Brain microvascular endothelial cell (primary cell): ENCODE measurements around the gene RALGAPA2.

Source experiments
- DNase-seq: peaks from one replicate; pipeline ENCODE4 v3.0.0-alpha.2; 2020
- H3K27ac ChIP-seq: fragments of 250-450 bp; sonication (Bioruptor Pico); 2 replicates; pipeline ENCODE4 v1.5.1; 2020; ENCODE audit warnings: mild to moderate bottlenecking, moderate library complexity
- H3K27me3 ChIP-seq: fragments of 250-450 bp; sonication (Bioruptor Pico); replicated peaks from 2 replicates; pipeline ENCODE4 v1.5.1; 2020; ENCODE audit warnings: mild to moderate bottlenecking
- H3K36me3 ChIP-seq: fragments of 250-450 bp; sonication (Bioruptor Pico); replicated peaks from 2 replicates; pipeline ENCODE4 v1.5.1; 2020; ENCODE audit warnings: mild to moderate bottlenecking
- H3K4me3 ChIP-seq: 2 replicates; pipeline ENCODE4 v1.5.1; 2011; ENCODE audit warnings: low read depth, mild to moderate bottlenecking, control low read depth, low read length, moderate library complexity
- CTCF ChIP-seq: IDR thresholded peaks from 2 replicates; pipeline ENCODE4 v1.5.1; 2011; ENCODE audit warnings: low read depth, mild to moderate bottlenecking, moderate library complexity, low read length, control low read depth, inconsistent platforms; ENCODE audit errors: missing control alignments
- in situ Hi-C: cut with HindIII; loops from 2 replicates; pipeline ENCODE4 v1.10.0; 2017; ENCODE audit warnings: low sequenced_read_pairs, low pct_ligation_motif_present

The RALGAPA2 gene

GRCh38 chr20:20465252-20465651, 247.2 kb downstream of the RALGAPA2 start:
- no peak for DNase-seq
- peak; percentile 71 for TF ChIP-seq CTCF
- no peak overlapping the region for H3K4me3 ChIP-seq
- H3K36me3 ChIP-seq, result no peaks in the 10 kb centered on the region
- H3K27me3 ChIP-seq, result no peaks in the 10 kb centered on the region
- in situ Hi-C loops, result no loop called here
- H3K27ac ChIP-seq, result no peak overlapping the region

- Histone ChIP-seq H3K27ac (no peak overlapping the region), H3K36me3 (no peaks in the 10 kb centered on the region), H3K27me3 (no peaks in the 10 kb centered on the region), H3K4me3 (no peak overlapping the region)
- in situ Hi-C loops, result no loop called here
- TF ChIP-seq CTCF, result no peak
- DNase-seq, result no peak
Observed at GRCh38 chr20:20463933-20464374, 248.5 kb downstream of the RALGAPA2 start.

GRCh38 chr20:20462185-20462584, 250.3 kb downstream of the RALGAPA2 start:
- no peak for TF ChIP-seq CTCF
- no peak overlapping the region for H3K4me3 ChIP-seq
- H3K27ac ChIP-seq, result no peak overlapping the region
- in situ Hi-C loops, result no loop called here
- no peaks in the 10 kb centered on the region for H3K27me3 ChIP-seq
- H3K36me3 ChIP-seq, result no peaks in the 10 kb centered on the region
- no peak for DNase-seq

- in situ Hi-C loops, result no loop called here
- Histone ChIP-seq H3K27me3 (no peaks in the 10 kb centered on the region), H3K36me3 (no peaks in the 10 kb centered on the region), H3K4me3 (no peak overlapping the region), H3K27ac (no peak overlapping the region)
- no peak for DNase-seq
- TF ChIP-seq CTCF, result no peak
Observed at GRCh38 chr20:20461551-20461950, 250.9 kb downstream of the RALGAPA2 start.

- H3K36me3 ChIP-seq, result no peaks in the 10 kb centered on the region
- H3K4me3 ChIP-seq, result no peak overlapping the region
- H3K27ac ChIP-seq, result no peak overlapping the region
- in situ Hi-C loops, result no loop called here
- H3K27me3 ChIP-seq, result no peaks in the 10 kb centered on the region
- no peak for TF ChIP-seq CTCF
- DNase-seq, result peak; percentile 33
Observed at GRCh38 chr20:20459726-20460125, 252.7 kb downstream of the RALGAPA2 start.

GRCh38 chr20:20457392-20458126, 254.9 kb downstream of the RALGAPA2 start:
- Histone ChIP-seq H3K27ac (no peak overlapping the region), H3K27me3 (no peaks in the 10 kb centered on the region), H3K36me3 (no peaks in the 10 kb centered on the region), H3K4me3 (no peak overlapping the region)
- DNase-seq, result peak; percentile 51
- TF ChIP-seq CTCF, result no peak
- in situ Hi-C loops, result no loop called here
